GM12878 (cell line): ENCODE measurements around the gene NFKBIZ. TPM values are rescaled to one million over a fixed set of nuclear protein-coding genes. Genes with fewer than 3 reads are reported as not detected.

Experiments
- ATAC-seq: fragments of 200-7000 bp; cut with Tn5 transposase; 3 replicates; pipeline ENCODE4 v1.9.1; 2020; ENCODE audit warnings: mild to moderate bottlenecking, moderate library complexity
- BruUV-seq: library from RNA; stranded (reverse); fragments of 400-500 nt; replicated peaks from 2 replicates; lab custom pipeline; 2021; lab: Mats Ljungman, UMichigan
- CTCF ChIA-PET: fragments of 300-600 bp; sonication (Branson Sonifier 250); formaldehyde crosslinking; extraction: SDS; loops from one replicate; lab custom pipeline; 2021; ENCODE audit warnings: inconsistent platforms; lab: Yijun Ruan, JAX
- POLR2A ChIA-PET: fragments of 350-600 bp; formaldehyde crosslinking; extraction: SDS; loops from one replicate; lab custom pipeline; 2021; ENCODE audit warnings: inconsistent platforms; lab: Charles Lee
- RAD21 ChIA-PET: fragments of 300-600 bp; sonication (Branson Sonifier 250); formaldehyde crosslinking; loops from one replicate; lab custom pipeline; 2023; ENCODE audit warnings: antibody characterized with exemption; ENCODE audit not compliant: unreplicated experiment; lab: Charles Lee
- SMC1A ChIA-PET: fragments of 300-600 bp; sonication (Branson Sonifier 250); formaldehyde crosslinking; loops from one replicate; lab custom pipeline; 2023; ENCODE audit not compliant: unreplicated experiment, uncharacterized antibody; lab: Charles Lee
- DNase-seq: peaks from one replicate; pipeline ENCODE4 v3.0.0-alpha.2; 2011; ENCODE audit warnings: low read depth, low spot score
- FAIRE-seq: peaks from 3 replicates; lab custom pipeline; 2011; peaks lifted over from hg19 to GRCh38; lab: Jason Lieb, UNC
- H2AFZ ChIP-seq: 2 replicates; pipeline ENCODE4 v1.6.0; 2011; ENCODE audit warnings: low read depth, low read length, control low read depth; ENCODE audit not compliant: control insufficient read depth
- H3K27ac ChIP-seq: 2 replicates; pipeline ENCODE4 v1.5.1; 2011; ENCODE audit warnings: control low read depth; ENCODE audit not compliant: control insufficient read depth, insufficient read depth
- H3K27me3 ChIP-seq, 2 experiments: replicated peaks in 1 of 2; 2 replicates each; pipeline versions ENCODE4 v1.6.0 to v1.6.1; 2011; ENCODE audit warnings: low read length in 1 of 2; ENCODE audit not compliant: control insufficient read depth in 2 of 2, insufficient read depth in 2 of 2
- H3K36me3 ChIP-seq, 2 experiments: 2 replicates each; pipeline ENCODE4 v1.5.1; 2011; ENCODE audit warnings: low read length in 1 of 2; ENCODE audit not compliant: control insufficient read depth in 2 of 2, insufficient read depth in 2 of 2
- H3K4me1 ChIP-seq: 2 replicates; pipeline ENCODE4 v1.6.1; 2011; ENCODE audit warnings: mild to moderate bottlenecking, low read length, moderate library complexity, mixed read lengths; ENCODE audit not compliant: control insufficient read depth, insufficient read depth
- H3K4me2 ChIP-seq: 2 replicates; pipeline ENCODE4 v1.6.0; 2011; ENCODE audit warnings: control low read depth; ENCODE audit not compliant: control insufficient read depth, insufficient read depth
- H3K4me3 ChIP-seq: fragments of 200-600 bp; sonication (generic); 2 replicates; pipeline ENCODE4 v1.5.1; 2016
- H3K79me2 ChIP-seq: 2 replicates; pipeline ENCODE4 v1.6.0; 2011; ENCODE audit warnings: low read length; ENCODE audit not compliant: control insufficient read depth, insufficient read depth
- H3K9ac ChIP-seq: 2 replicates; pipeline ENCODE4 v1.8.0; 2011; ENCODE audit warnings: low read length, control low read depth, mixed read lengths; ENCODE audit not compliant: control insufficient read depth, insufficient read depth
- H3K9me3 ChIP-seq: replicated peaks from 3 replicates; pipeline ENCODE4 v1.5.1; 2011; ENCODE audit warnings: mild to moderate bottlenecking, low read length; ENCODE audit not compliant: control insufficient read depth, insufficient read depth
- H4K20me1 ChIP-seq: 2 replicates; pipeline ENCODE4 v1.6.0; 2011; ENCODE audit not compliant: control insufficient read depth, insufficient read depth
- BACH1 ChIP-seq: fragments of 450-650 bp; IDR thresholded peaks from 2 replicates; pipeline ENCODE4 v1.6.1; 2017; ENCODE audit warnings: mild to moderate bottlenecking, borderline replicate concordance
- BCL3 ChIP-seq: IDR thresholded peaks from 2 replicates; pipeline ENCODE4 v1.6.1; 2011; ENCODE audit warnings: borderline replicate concordance, low read depth, mild to moderate bottlenecking, moderate library complexity, low read length; ENCODE audit not compliant: insufficient read depth, poor library complexity, severe bottlenecking
- CHD1 ChIP-seq: IDR thresholded peaks from 2 replicates; pipeline ENCODE4 v1.6.1; 2012; ENCODE audit warnings: low read depth, low read length, improper control_type of control experiment
- CHD2 ChIP-seq: IDR thresholded peaks from 2 replicates; pipeline ENCODE4 v1.6.1; 2011; ENCODE audit warnings: low read depth, low read length, improper control_type of control experiment, borderline replicate concordance
- EGR1 ChIP-seq, 2 experiments: IDR thresholded peaks; 1 replicate in 1 of 2; 2 replicates in 1 of 2; pipeline ENCODE4 v1.6.1; 2011 to 2012; ENCODE audit warnings: low read depth in 2 of 2, low read length in 2 of 2, borderline replicate concordance in 1 of 2, mild to moderate bottlenecking in 1 of 2, moderate library complexity in 1 of 2
- ETV6 ChIP-seq, 2 experiments: fragments of 450-650 bp in 1 of 2; IDR thresholded peaks in 1 of 2; conservative IDR thresholded peaks in 1 of 2; 2 replicates each; pipeline ENCODE4 v1.6.1; 2014; ENCODE audit warnings: antibody characterized with exemption in 1 of 2, borderline replicate concordance in 1 of 2, low read depth in 1 of 2, mild to moderate bottlenecking in 1 of 2, moderate library complexity in 1 of 2
- IKZF1 ChIP-seq: fragments of 450-650 bp; conservative IDR thresholded peaks from 2 replicates; pipeline ENCODE4 v1.6.1; 2017; ENCODE audit warnings: antibody characterized with exemption, mild to moderate bottlenecking
- IKZF2 ChIP-seq, 2 experiments: fragments of 450-650 bp; IDR thresholded peaks; 2 replicates each; pipeline ENCODE4 v1.6.1; 2017; ENCODE audit warnings: mild to moderate bottlenecking in 2 of 2, moderate library complexity in 2 of 2
- IRF4 ChIP-seq: IDR thresholded peaks from 2 replicates; pipeline ENCODE4 v1.6.1; 2011; ENCODE audit warnings: low read depth, low read length
- MAX ChIP-seq: IDR thresholded peaks from 2 replicates; pipeline ENCODE4 v1.6.1; 2012; ENCODE audit warnings: low read depth, low read length, improper control_type of control experiment
- MYB ChIP-seq: fragments of 150-350 bp; IDR thresholded peaks from 2 replicates; pipeline ENCODE4 v1.6.1; 2014; ENCODE audit warnings: mild to moderate bottlenecking, low read depth, low read length, borderline replicate concordance
- POLR2A ChIP-seq: IDR thresholded peaks from 2 replicates; pipeline ENCODE4 v1.6.1; 2011; ENCODE audit warnings: low read depth, mild to moderate bottlenecking, low read length
- POLR2AphosphoS5 ChIP-seq: IDR thresholded peaks from 2 replicates; pipeline ENCODE4 v1.6.1; 2011; ENCODE audit warnings: mild to moderate bottlenecking, low read length, inconsistent platforms
- POU2F2 ChIP-seq: IDR thresholded peaks from 3 replicates; pipeline ENCODE4 v1.6.1; 2011; ENCODE audit warnings: low read depth, mild to moderate bottlenecking, low read length, borderline replicate concordance
- RELB ChIP-seq: fragments of 450-650 bp; IDR thresholded peaks from 2 replicates; pipeline ENCODE4 v1.6.1; 2017; ENCODE audit warnings: low read depth, mild to moderate bottlenecking, moderate library complexity
- SIN3A ChIP-seq: IDR thresholded peaks from 2 replicates; pipeline ENCODE4 v1.6.1; 2012; ENCODE audit warnings: low read depth, low read length, improper control_type of control experiment
- SPI1 ChIP-seq: IDR thresholded peaks from 2 replicates; pipeline ENCODE4 v1.6.1; 2011; ENCODE audit warnings: low read depth, mild to moderate bottlenecking, low read length, moderate library complexity, borderline replicate concordance; ENCODE audit not compliant: insufficient read depth
- TBL1XR1 ChIP-seq: IDR thresholded peaks from 2 replicates; pipeline ENCODE4 v1.6.1; 2012; ENCODE audit warnings: low read depth, low read length, improper control_type of control experiment
- ZSCAN29 ChIP-seq: fragments of 450-650 bp; IDR thresholded peaks from 2 replicates; pipeline ENCODE4 v1.6.1; 2017; ENCODE audit warnings: mild to moderate bottlenecking, moderate library complexity
- WGBS: methylation state at CpG from one replicate; pipeline ENCODE4 v1.1.6; 2016; ENCODE audit warnings: low lambda C conversion rate; ENCODE audit not compliant: insufficient replicate concordance, insufficient coverage; ENCODE audit errors: missing lambda C conversion rate; 5-methylcytosine and 5-hydroxymethylcytosine counted together
- in situ Hi-C: fragments of 300-500 bp; cut with MboI; formaldehyde crosslinking; loops from 9 replicates; pipeline ENCODE4 v1.14.3; 2018; ENCODE audit warnings: mixed read lengths
- intact Hi-C: fragments of 100-400 bp; cut with micrococcal nuclease; formaldehyde crosslinking; loops from one replicate; pipeline ENCODE4 v1.14.2; 2022; ENCODE audit not compliant: unreplicated experiment
- polyA plus RNA-seq, 11 experiments: library from polyadenylated mRNA; depleted of rRNA in 4 of 11; unstranded in 6 of 11; stranded (reverse) in 5 of 11; fragments of >200 nt; fragmentation: Nextera tagmentation in 4 of 11; fragmentation: Illumina TruSeq in 1 of 11; extraction: Ambion mirVana in 4 of 11; extraction: Trizol in 1 of 11; gene quantifications; 1 replicate in 1 of 11; 2 replicates in 10 of 11; pipeline versions ENCODE4 v1.2.1 to v1.2.3, GENCODE V29; 2011 to 2016; ENCODE audit warnings: inconsistent platforms in 2 of 11, missing spikeins in 2 of 11, low read depth in 1 of 11
- total RNA-seq, 4 experiments: library from RNA; depleted of rRNA in 3 of 4; stranded (reverse); fragments of >200 nt in 3 of 4; fragmentation: Illumina TruSeq in 1 of 4; extraction: Trizol in 1 of 4; gene quantifications; 2 replicates each; pipeline versions ENCODE4 v1.2.1 to v1.2.3, GENCODE V29; 2013 to 2021

The NFKBIZ gene
- total and polyA plus RNA-seq, 10 of the 15 experiments (the other 5 are each of a cell fraction or from before 2014, with no cell fraction given) = 6.3 to 53.8 (median 17.3) TPM

- Histone ChIP-seq H3K27me3 (no peaks in the 10 kb centered on the region), H3K4me3 (peak overlapping the region; percentile 78), H4K20me1 (no peaks in the 10 kb centered on the region), H3K9ac (peak overlapping the region; percentile 89), H3K4me2 (peak overlapping the region; percentile 74), H2AFZ (peak overlapping the region; percentile 80), H3K4me1 (peaks cover 11% of the 10 kb centered on the region), H3K9me3 (no peaks in the 10 kb centered on the region), H3K27ac (peak overlapping the region; percentile 92), H3K79me2 (peaks cover 44% of the 10 kb centered on the region), H3K36me3 (peaks cover 1 to 3% of the 10 kb centered on the region in 2 experiments; a peak in 3 of 4 replicates)
- CTCF ChIA-PET = interaction anchor here (0.6 to 4.9 kb wide), 15 partner anchors 8 to 401 kb away, joined by 3 to 40 read pairs (median 4); no protein-coding TSS in a partner anchor
- in situ Hi-C loops = no loop called here
- BruUV-seq = TSS peak; percentile 83
- intact Hi-C loops = loop anchor here (1.0 to 5.0 kb wide), 5 partner anchors 22 to 230 kb away; partner anchors contain the start of gene NFKBIZ
- RAD21 ChIA-PET = interaction anchor here (0.6 to 6.4 kb wide), 28 partner anchors 9 to 401 kb away, joined by 3 to 44 read pairs (median 5); partner anchors contain the start of gene NFKBIZ
- DNase-seq = peak; percentile 93
- 1% methylated on average over 30 of the region's 30 CpGs for WGBS
- POLR2A ChIA-PET = interaction anchor here (0.5 to 6.4 kb wide), 20 partner anchors 9 to 232 kb away, joined by 3 to 66 read pairs (median 4); partner anchors contain the start of gene NFKBIZ
- ATAC-seq = peak; percentile 83
- FAIRE-seq = peak; percentile 84
- SMC1A ChIA-PET = interaction anchor here (0.7 to 6.9 kb wide), 30 partner anchors 10 to 398 kb away, joined by 3 to 63 read pairs (median 5); partner anchors contain the start of gene NFKBIZ
- 0 out of 2 replicates have a peak, but pooled peaks have one; percentile 57 for TF ChIP-seq MYB
- TF ChIP-seq BCL3 = peak; percentile 81
- TF ChIP-seq IKZF1 = peak; percentile 96
- TF ChIP-seq SPI1 = peak; percentile 86
- peak; percentile 65; the same call in 1 of the 2 replicates for TF ChIP-seq IRF4
- TF ChIP-seq BACH1 = peak; percentile 45; the same call in 1 of the 2 replicates
- peak in 1 of 2 experiments; percentile 95; a peak in 2 of 3 replicates for TF ChIP-seq EGR1 (IDR thresholded peaks at IDR 0.05; ENCODE audit: borderline replicate concordance in 1 of 2, low read depth in 2 of 2, low read length in 2 of 2)
- peak; percentile 93 for TF ChIP-seq ZSCAN29
- TF ChIP-seq POU2F2 = peak; percentile 88
- peak; percentile 71 for TF ChIP-seq MAX
- no peak for TF ChIP-seq SIN3A
- peak in 1 of 2 experiments; percentile 76; a peak in 1 of 4 replicates for TF ChIP-seq ETV6 (conservative IDR thresholded peaks at IDR 0.05 in 1 of 2, IDR thresholded peaks at IDR 0.05 in 1 of 2; ENCODE audit: borderline replicate concordance in 1 of 2, low read depth in 1 of 2)
- TF ChIP-seq CHD1 = peak; percentile 64; the same call in 1 of the 2 replicates
- peak; percentile 99 for TF ChIP-seq RELB
- TF ChIP-seq TBL1XR1 = peak; percentile 94
- peak; percentile 83 for TF ChIP-seq CHD2
- TF ChIP-seq POLR2A = peak; percentile 92
- TF ChIP-seq IKZF2 (IDR thresholded peaks at IDR 0.05) = peak; percentile 87 to 90
- TF ChIP-seq POLR2AphosphoS5 = peak; percentile 99
Measured at GRCh38 chr3:101827211-101828174, 21.8 kb upstream of the NFKBIZ start.
